NAMALWA (cell line): ENCODE data around the gene SLC25A15.
"Not testable (repeated sequence)": the region's sequence is repeated elsewhere in the genome, so short reads cannot be mapped to it uniquely, and the experiment has no call there.

ENCODE experiments used
- DNase-seq: peaks from one replicate; pipeline ENCODE4 v3.0.0-alpha.2; 2015; ENCODE audit warnings: low spot score

The SLC25A15 gene

DNA sequence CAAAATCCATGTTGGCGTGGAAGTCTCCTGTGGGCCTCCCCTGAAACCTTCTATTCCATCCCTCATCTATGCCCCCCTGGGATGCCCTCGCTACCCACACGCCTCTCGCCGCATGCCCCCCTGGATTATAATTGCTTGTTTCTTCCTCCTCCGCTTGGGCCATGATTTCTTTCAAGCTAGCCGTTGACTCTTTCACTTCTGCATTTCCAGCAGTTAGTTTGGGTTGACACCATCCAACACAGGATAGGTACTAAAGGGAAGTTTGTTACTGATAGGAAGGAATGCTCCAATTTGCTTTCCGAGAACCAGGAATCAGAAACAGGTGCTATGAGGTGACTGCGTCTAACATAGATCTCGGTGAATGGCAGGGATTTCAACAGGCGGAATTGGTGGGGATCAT is 7.7 kb upstream of the SLC25A15 start:
- DNase-seq = no peak

DNA sequence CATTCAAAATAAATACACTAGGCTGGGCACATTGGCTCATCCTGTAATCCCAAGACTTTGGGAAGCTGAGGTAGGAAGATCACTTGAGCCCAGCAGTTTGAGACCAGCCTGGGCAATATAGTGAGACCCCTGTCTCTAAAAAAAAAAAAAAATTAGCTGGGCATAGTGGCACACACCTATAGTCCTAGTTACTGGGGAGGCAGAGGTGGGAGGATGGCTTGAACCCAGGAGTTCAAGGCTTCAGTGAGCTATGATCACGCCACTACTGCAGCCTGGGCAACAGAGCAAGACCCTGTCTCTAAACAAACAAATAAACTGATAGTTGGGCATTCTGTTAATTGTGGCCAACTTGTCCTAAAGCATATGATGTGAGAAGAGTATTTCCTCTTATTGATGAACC is 6.4 kb upstream of the SLC25A15 start:
- DNase-seq = not testable (repeated sequence)

DNA sequence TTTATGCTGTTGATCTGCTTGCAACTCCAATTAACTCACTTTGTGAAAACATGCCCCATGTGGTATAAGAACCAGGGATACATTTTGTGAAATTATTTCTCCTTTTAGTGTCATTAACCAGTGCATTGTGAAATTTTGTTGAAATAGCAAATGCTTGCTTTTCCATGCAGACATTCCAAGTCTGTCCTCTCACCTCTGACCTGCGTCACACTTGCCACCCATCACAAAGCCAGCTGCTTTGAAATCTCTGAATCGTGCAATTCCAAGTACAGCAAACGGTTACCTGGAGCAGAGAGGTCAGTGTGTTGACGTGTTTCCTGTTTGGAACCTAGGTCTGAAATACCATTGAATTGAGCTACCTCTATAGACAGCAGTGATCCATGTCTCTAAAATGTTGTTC is 4.9 kb upstream of the SLC25A15 start:
- DNase-seq = no peak

DNA sequence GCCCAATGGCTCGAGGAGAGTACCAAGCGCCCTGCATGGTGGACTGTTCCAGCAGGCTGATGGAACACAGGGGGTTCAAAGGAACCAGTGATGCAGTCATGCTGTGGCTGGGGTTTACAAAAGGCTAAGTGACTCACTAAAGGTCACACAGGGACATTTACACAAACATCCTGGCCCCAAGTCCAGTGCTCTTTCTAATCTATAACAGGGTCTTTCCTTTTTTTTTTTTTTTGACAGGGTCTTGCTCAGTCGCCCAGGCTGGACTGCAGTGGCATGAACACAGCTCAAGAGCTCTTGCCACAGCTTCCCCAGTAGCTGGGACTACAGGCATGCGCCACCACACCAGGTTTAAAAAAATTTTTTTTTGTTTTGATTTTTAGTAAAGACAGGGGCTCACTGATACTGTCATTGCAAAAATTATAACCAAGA is 2.8 kb upstream of the SLC25A15 start:
- DNase-seq = no peak

- DNase-seq = no peak
Measured at GRCh38 chr13:40787062-40787461, 2.3 kb upstream of the SLC25A15 start.

GRCh38 chr13:40788540-40789274 is 704 bp upstream of the SLC25A15 start:
- DNase-seq = not testable (repeated sequence)

DNA sequence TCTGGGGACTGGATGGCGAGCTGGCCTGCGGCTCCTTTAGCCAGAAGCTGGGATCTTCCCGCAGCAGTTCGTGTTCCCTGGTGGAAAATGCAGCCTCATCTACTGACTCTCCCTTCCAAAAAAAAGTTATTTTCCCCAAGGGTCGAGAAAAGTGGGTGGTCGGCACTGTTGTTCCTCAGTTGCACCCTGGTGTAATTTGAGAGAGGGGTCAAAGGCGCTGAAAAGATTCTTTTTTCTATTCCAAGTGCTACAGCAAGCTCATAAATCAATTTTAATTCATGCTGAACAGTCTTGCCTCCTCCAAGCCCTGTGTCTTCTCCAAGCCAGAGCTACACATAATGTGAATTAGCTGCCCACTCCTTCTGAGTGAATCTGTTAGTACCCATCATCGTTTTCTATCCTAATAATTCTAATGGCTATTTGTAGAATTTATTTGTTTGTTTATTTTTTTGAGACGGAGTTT is 774 bp downstream of the SLC25A15 start:
- peak; percentile 41 for DNase-seq

- DNase-seq = no peak
Measured at GRCh38 chr13:40792284-40793051, 3.1 kb downstream of the SLC25A15 start.

GRCh38 chr13:40793339-40793738 is 3.9 kb downstream of the SLC25A15 start:
- no peak for DNase-seq

DNA sequence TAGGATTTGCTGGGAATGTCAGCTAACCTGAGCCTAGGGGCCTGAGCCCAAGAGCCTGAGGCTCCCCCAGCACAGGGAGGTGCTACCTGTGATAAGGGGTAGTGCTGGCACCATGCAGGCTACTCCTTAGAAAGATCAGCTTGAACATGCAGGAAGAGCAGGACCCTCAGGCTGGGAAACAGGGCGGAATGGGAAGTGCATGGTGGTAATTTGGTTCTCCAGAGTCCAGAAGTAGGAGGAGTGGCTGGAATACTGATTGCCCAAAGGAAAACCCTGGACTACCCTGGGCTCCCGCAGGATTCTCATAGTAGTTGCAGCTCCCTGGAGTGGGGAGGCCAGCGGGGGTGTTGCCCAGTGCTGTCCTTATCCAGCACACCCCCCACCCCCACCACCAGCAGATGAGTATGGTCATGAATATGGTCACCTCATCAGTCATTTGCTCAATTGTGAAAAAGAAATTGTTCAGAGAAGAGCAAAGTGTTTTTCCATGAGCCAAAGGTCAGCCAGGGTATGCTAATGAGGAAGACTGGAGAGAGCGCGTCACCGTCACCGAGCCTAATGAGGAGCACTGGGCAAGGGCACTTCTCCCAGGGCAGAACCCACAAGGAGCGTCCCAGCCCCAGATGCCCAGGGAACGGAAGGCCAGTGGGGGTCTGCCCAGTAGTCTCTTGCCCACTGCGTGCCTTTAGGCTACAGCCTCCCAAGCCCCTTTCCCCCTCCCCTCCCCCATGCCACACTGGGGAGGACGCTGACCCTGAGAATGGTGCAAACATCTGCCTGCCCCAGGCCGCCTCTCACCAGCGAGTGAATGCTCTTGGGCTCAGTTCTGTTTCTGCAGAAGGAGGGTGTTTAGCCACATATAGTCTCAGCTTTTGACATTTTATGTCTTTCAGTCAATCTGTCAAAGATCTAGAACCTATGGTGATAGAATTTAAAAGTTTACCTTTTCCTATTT is 5.3 kb downstream of the SLC25A15 start:
- DNase-seq = no peak

- no peak for DNase-seq
Measured at GRCh38 chr13:40796649-40797048, 7.2 kb downstream of the SLC25A15 start.

DNA sequence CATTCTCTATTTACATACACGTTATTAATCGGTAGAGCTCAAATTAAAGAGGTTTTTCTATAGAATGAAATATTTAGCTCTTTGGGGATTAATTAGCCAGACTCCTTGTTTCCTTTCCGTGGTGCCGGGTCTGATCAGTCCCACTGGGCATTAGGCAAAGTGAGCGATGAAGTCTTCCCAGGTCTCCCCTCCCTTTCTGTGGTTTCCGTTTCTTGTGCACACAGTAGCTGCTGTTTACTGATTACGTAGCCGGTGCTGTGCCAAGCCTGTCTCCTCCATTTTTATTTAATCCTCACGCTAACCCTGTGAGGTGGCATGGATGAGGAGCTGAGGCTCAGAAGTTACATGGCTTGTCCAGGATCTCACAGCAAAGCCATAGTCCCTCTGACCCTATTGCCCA is 9.0 kb downstream of the SLC25A15 start:
- no peak for DNase-seq

GRCh38 chr13:40799508-40799907 is 10.1 kb downstream of the SLC25A15 start:
- no peak for DNase-seq

GRCh38 chr13:40800559-40800958 is 11.1 kb downstream of the SLC25A15 start:
- no peak for DNase-seq

DNA sequence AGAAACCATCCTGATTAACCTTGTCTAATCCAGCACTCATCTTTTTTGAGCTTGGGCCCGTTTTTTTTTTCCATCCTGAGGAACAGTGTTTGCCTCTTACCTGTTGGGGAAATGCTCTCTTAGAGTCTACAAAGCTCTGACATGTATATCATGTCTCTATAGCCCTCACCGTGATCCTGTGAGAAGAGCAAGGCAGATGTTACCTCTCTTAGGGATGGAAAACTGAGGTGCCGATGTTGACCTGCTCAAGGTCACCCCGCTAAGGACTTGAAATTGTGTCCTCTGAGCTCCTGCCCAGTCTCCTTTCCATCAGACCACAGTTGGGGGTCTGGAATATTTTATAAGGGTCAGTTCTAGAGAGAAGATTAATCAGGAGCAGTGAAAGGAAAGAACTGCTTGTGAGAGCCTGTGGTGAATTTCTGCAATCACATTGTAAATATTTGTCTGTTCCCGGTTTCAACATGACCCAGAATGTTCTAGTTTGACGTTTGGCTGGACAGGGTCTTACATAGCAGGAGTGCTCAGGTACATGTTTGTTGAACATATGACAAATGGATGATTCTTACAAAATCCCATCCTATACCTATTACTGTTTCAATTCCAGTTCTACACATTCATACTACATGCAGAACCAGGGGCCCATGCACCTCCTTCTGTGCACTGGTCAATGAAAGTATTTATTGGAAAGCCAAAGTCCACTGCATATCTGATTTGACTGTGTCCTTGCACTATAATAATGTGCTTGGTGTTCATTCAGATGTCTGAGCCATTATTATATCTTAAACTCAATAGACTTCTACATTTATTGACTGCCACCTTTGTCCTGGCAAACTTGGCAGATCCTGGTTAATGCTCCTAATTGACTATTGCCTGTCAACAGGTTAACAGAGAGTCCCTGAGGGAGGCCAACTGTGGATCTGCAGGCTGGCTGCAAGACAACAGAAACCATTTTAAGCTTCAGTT is 12.1 kb downstream of the SLC25A15 start:
- no peak for DNase-seq

DNA sequence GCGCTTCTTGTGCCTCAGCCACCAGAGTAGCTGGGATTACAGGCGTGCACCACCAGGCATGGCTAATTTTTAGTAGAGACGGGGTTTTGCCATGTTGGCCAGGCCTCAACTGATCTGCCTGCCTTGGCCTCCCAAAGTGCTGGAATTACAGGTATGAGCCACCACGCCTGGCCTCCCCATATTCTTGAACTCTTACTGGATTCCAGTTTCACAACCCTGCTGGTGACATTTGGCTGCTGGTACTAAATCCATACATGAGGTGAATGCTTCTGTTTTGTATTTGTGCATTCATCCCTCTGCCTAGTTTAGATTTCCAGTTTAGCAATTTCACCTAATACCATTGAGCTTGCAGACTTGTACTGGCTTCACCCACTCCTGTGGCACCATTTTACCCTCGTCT is 13.9 kb downstream of the SLC25A15 start:
- no peak for DNase-seq

DNA sequence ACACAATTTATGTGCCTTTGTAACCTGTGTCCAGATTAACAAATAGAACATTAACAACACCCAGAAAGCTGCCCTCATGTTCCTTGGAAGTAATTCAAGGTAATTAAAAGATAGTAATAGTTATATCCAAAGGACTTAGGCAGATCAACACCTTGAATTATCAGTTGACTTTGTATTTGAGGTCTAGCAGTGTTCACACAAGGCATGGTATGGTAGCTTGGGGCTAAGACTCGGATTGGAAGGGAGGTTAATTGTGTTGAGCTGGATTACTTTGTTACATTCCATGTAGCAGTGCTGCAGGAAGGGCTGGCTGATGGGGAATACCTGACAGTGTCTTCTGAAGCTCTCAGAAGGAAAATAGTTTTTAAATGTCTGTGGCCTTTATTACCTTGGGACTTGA is 16.8 kb downstream of the SLC25A15 start:
- DNase-seq = no peak

DNA sequence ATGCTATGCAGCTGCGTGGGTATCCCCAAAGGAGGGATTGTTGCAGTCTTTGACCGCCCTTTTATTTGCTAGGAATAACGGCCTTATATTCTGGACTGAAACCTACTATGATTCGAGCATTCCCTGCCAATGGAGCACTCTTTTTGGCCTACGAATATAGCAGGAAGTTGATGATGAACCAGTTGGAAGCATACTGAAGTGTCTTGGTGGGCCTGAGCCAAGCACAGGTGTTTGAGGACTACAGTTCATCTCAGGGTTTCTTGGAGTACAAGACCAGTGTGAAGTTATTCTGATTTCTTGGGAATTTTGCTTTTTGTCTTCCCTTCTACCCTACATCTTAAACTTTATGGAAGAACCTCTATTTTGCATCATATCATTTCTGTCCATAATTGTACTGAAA is 20.1 kb downstream of the SLC25A15 start:
- no peak for DNase-seq

- no peak for DNase-seq
Measured at GRCh38 chr13:40812102-40812501, 22.7 kb downstream of the SLC25A15 start.

DNA sequence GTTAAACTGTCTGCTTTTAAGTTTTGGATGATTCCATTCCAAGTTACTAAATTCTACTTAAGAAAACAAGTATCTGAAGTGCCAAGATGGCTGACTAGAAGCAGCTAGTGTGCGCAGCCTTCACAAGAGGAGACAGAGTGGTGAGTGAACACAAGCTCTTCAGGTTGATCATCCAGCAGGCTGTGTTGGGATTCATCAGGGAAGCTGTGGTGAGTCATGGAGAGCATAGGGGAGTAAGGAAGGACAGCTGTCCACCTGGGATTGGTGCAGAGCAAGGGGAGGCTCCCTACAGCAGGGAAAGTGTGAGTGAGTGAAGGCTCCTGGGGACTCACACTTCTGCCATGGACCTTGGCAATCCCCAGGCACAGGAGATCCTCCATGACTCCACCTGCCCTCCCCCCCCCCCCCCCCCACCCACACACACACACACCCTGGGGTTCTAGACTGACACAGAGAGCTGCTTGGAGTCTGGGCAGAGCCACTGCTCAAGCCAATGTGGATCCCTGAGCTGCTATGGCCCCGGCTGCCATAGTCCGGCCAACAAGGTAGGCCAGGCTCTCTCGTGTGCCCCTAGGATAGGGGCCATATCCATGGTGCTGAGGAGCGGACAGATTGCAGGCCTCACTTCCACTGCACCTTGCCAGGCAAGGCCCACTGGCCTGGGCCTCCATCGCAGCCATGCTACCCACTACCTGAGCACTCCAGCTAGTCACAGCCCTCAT is 23.5 kb downstream of the SLC25A15 start:
- DNase-seq = no peak
